Activated T-helper 1 cell treated with anti-CD3 and anti-CD28 coated beads, Interleukin-2, amount 50 U/mL, for 16 hours (primary cell): ENCODE data around the gene EXD1.
"Not testable (repeated sequence)": the region's sequence is repeated elsewhere in the genome, so short reads cannot be mapped to it uniquely, and the experiment has no call there.

Experiments used
- DNase-seq, 2 donors: peaks; one replicate each; pipeline ENCODE4 v3.0.0-alpha.2; 2020; ENCODE audit warnings: low read depth in 1 of 2, low spot score in 1 of 2

The EXD1 gene

GRCh38 chr15:41148065-41148464, 82.5 kb downstream of the EXD1 start:
- no peak for DNase-seq

GRCh38 chr15:41139619-41140018, 90.9 kb downstream of the EXD1 start:
- no peak for DNase-seq

GRCh38 chr15:41139112-41139511, 91.4 kb downstream of the EXD1 start:
- not testable (repeated sequence) for DNase-seq

- not testable (repeated sequence) for DNase-seq
Measured at GRCh38 chr15:41135580-41135979, 95.0 kb downstream of the EXD1 start.

- DNase-seq, result no peak
Measured at GRCh38 chr15:41133454-41133853, 97.1 kb downstream of the EXD1 start.
